Ishikawa (cell line): ENCODE results near the gene OCEL1.

ENCODE experiments used
- CEBPB ChIP-seq: IDR thresholded peaks from 2 replicates; pipeline ENCODE4 v1.6.1; 2012
- CREB1 ChIP-seq: IDR thresholded peaks from 2 replicates; pipeline ENCODE4 v1.6.1; 2012; ENCODE audit warnings: low read depth
- EGR1 ChIP-seq: IDR thresholded peaks from 2 replicates; pipeline ENCODE4 v1.6.1; 2012
- EP300 ChIP-seq: IDR thresholded peaks from 2 replicates; pipeline ENCODE4 v1.6.1; 2012; ENCODE audit warnings: borderline replicate concordance
- FOXM1 ChIP-seq: IDR thresholded peaks from 2 replicates; pipeline ENCODE4 v1.6.1; 2012; ENCODE audit warnings: low read depth, borderline replicate concordance
- MAX ChIP-seq: IDR thresholded peaks from 2 replicates; pipeline ENCODE4 v1.6.1; 2012
- NFIC ChIP-seq: IDR thresholded peaks from 2 replicates; pipeline ENCODE4 v1.6.1; 2012
- RAD21 ChIP-seq: IDR thresholded peaks from 2 replicates; pipeline ENCODE4 v1.6.1; 2012; ENCODE audit warnings: low read depth
- REST ChIP-seq: IDR thresholded peaks from 2 replicates; pipeline ENCODE4 v1.6.1; 2012; ENCODE audit warnings: low read depth, mild to moderate bottlenecking
- TAF1 ChIP-seq: IDR thresholded peaks from 2 replicates; pipeline ENCODE4 v1.6.1; 2012; ENCODE audit warnings: low read depth, mild to moderate bottlenecking
- TCF12 ChIP-seq: IDR thresholded peaks from 2 replicates; pipeline ENCODE4 v1.6.1; 2012; ENCODE audit warnings: low read depth
- TEAD4 ChIP-seq: IDR thresholded peaks from 2 replicates; pipeline ENCODE4 v1.6.1; 2012
- USF1 ChIP-seq: IDR thresholded peaks from 2 replicates; pipeline ENCODE4 v1.6.1; 2012
- YY1 ChIP-seq: IDR thresholded peaks from 2 replicates; pipeline ENCODE4 v1.6.1; 2012; ENCODE audit warnings: low read depth
- ZBTB7A ChIP-seq: IDR thresholded peaks from 2 replicates; pipeline ENCODE4 v1.6.1; 2012; ENCODE audit warnings: low read depth

OCEL1 gene

GRCh38 chr19:17211547-17212446 lies 14.2 kb upstream of the OCEL1 start:
- TF ChIP-seq FOXM1 = no peak
- no peak for TF ChIP-seq USF1
- TF ChIP-seq REST = no peak
- TF ChIP-seq NFIC = no peak
- no peak for TF ChIP-seq EP300
- TF ChIP-seq TEAD4 = no peak
- no peak for TF ChIP-seq TAF1

GRCh38 chr19:17213334-17213733 lies 12.7 kb upstream of the OCEL1 start:
- TF ChIP-seq RAD21 (no peak), EP300 (no peak), NFIC (no peak), MAX (no peak), CEBPB (no peak), EGR1 (no peak), CREB1 (no peak), ZBTB7A (no peak), TCF12 (no peak), FOXM1 (no peak), REST (no peak), USF1 (no peak), YY1 (no peak), TEAD4 (no peak)

- TF ChIP-seq FOXM1 (no peak), CREB1 (no peak), TAF1 (no peak), MAX (no peak), REST (no peak), TCF12 (no peak), ZBTB7A (no peak), USF1 (no peak), EP300 (no peak), CEBPB (no peak), NFIC (no peak), EGR1 (no peak), TEAD4 (no peak), YY1 (no peak), RAD21 (no peak)
Measured at GRCh38 chr19:17214508-17215126, 11.4 kb upstream of the OCEL1 start.
